GM23338 (cell line): ENCODE measurements around the gene DHRS12. TPM values are rescaled to one million over a fixed set of nuclear protein-coding genes. Genes with fewer than 3 reads are reported as not detected.

ENCODE experiments used
- ATAC-seq: fragments of 200-7000 bp; cut with Tn5 transposase; 3 replicates; pipeline ENCODE4 v1.9.1; 2020
- DNase-seq: peaks from one replicate; pipeline ENCODE4 v3.0.0-alpha.2; 2015; ENCODE audit warnings: low spot score
- H2AFZ ChIP-seq: fragments of 200-600 bp; sonication (generic); 2 replicates; pipeline ENCODE4 v1.8.0; 2016; ENCODE audit warnings: antibody characterized with exemption, mild to moderate bottlenecking, moderate library complexity
- H3F3A ChIP-seq: fragments of 200-600 bp; sonication (generic); replicated peaks from 2 replicates; pipeline ENCODE4 v1.8.0; 2017; ENCODE audit warnings: antibody characterized with exemption, mixed run types, low read depth
- H3K27ac ChIP-seq: fragments of 200-600 bp; sonication (generic); 2 replicates; pipeline ENCODE4 v1.6.1; 2016; ENCODE audit warnings: low read depth
- H3K27me3 ChIP-seq: fragments of 200-600 bp; sonication (generic); 2 replicates; pipeline ENCODE4 v1.8.0; 2016; ENCODE audit warnings: mild to moderate bottlenecking, mixed run types, moderate library complexity; ENCODE audit not compliant: insufficient read depth
- H3K36me3 ChIP-seq: fragments of 200-600 bp; sonication (generic); 2 replicates; pipeline ENCODE4 v1.8.0; 2016; ENCODE audit warnings: mild to moderate bottlenecking; ENCODE audit not compliant: insufficient read depth
- H3K4me1 ChIP-seq: fragments of 200-600 bp; sonication (generic); 2 replicates; pipeline ENCODE4 v1.8.0; 2016; ENCODE audit warnings: mild to moderate bottlenecking, moderate library complexity; ENCODE audit not compliant: insufficient read depth
- H3K4me2 ChIP-seq: fragments of 200-600 bp; sonication (generic); 2 replicates; pipeline ENCODE4 v1.7.1; 2017; ENCODE audit warnings: mixed run types
- H3K4me3 ChIP-seq: fragments of 200-600 bp; sonication (generic); 2 replicates; pipeline ENCODE4 v1.6.1; 2016; ENCODE audit warnings: mixed run types
- H3K79me2 ChIP-seq: fragments of 200-600 bp; sonication (generic); replicated peaks from 2 replicates; pipeline ENCODE4 v1.8.0; 2017; ENCODE audit warnings: mild to moderate bottlenecking; ENCODE audit not compliant: insufficient read depth
- H3K9me2 ChIP-seq: fragments of 200-600 bp; sonication (generic); 2 replicates; pipeline ENCODE4 v1.8.0; 2017; ENCODE audit not compliant: insufficient read depth
- H4K20me1 ChIP-seq: fragments of 200-600 bp; sonication (generic); replicated peaks from 2 replicates; pipeline ENCODE4 v1.8.0; 2017; ENCODE audit warnings: mild to moderate bottlenecking; ENCODE audit not compliant: insufficient read depth
- H3K27ac Mint-ChIP-seq: 2 replicates; pipeline ENCODE4 v1.8.0; 2020; ENCODE audit warnings: inconsistent platforms, mild to moderate bottlenecking, moderate library complexity, mixed read lengths
- H3K27me3 Mint-ChIP-seq: 3 replicates; pipeline ENCODE4 v1.8.0; 2022; ENCODE audit warnings: low read depth, mild to moderate bottlenecking, moderate library complexity, mixed read lengths, inconsistent platforms; ENCODE audit not compliant: insufficient read depth, poor library complexity
- H3K36me3 Mint-ChIP-seq: 3 replicates; pipeline ENCODE4 v1.8.0; 2021; ENCODE audit warnings: low read depth, mild to moderate bottlenecking, inconsistent platforms, moderate library complexity, mixed read lengths
- H3K4me1 Mint-ChIP-seq: 3 replicates; pipeline ENCODE4 v1.8.0; 2020; ENCODE audit warnings: mild to moderate bottlenecking, inconsistent platforms, mixed read lengths
- H3K4me3 Mint-ChIP-seq: 3 replicates; pipeline ENCODE4 v1.8.0; 2021; ENCODE audit warnings: moderate library complexity, mild to moderate bottlenecking, inconsistent platforms, mixed read lengths
- H3K9me3 Mint-ChIP-seq: 3 replicates; pipeline ENCODE4 v1.8.0; 2020; ENCODE audit warnings: moderate library complexity, mild to moderate bottlenecking, inconsistent platforms, mixed read lengths
- CREB1 ChIP-seq: fragments of 250-450 bp; sonication (Bioruptor Pico); IDR thresholded peaks from 2 replicates; pipeline ENCODE4 v1.5.0; 2020; ENCODE audit warnings: low read depth, mild to moderate bottlenecking, moderate library complexity
- EZH2 ChIP-seq: fragments of 200-600 bp; sonication (generic); IDR thresholded peaks from one replicate; pipeline ENCODE4 v1.8.0; 2017; ENCODE audit warnings: antibody characterized with exemption, mild to moderate bottlenecking, low read depth; ENCODE audit not compliant: unreplicated experiment
- EZH2phosphoT487 ChIP-seq: fragments of 200-600 bp; sonication (generic); IDR thresholded peaks from one replicate; pipeline ENCODE4 v1.8.1; 2018; ENCODE audit warnings: antibody characterized with exemption; ENCODE audit not compliant: unreplicated experiment
- JUNB ChIP-seq: IDR thresholded peaks from one replicate; pipeline ENCODE4 v1.6.1; 2016; ENCODE audit warnings: antibody characterized with exemption; ENCODE audit not compliant: unreplicated experiment
- NANOG ChIP-seq: IDR thresholded peaks from 2 replicates; pipeline ENCODE4 v1.6.1; 2016; ENCODE audit warnings: antibody characterized with exemption, borderline replicate concordance
- POLR2AphosphoS5 ChIP-seq: IDR thresholded peaks from 2 replicates; pipeline ENCODE4 v1.6.1; 2016; ENCODE audit warnings: antibody characterized with exemption, low read depth
- ZNF114 ChIP-seq: fragments of 250-450 bp; sonication (Bioruptor Pico); IDR thresholded peaks from 2 replicates; pipeline ENCODE4 v1.5.0; 2020; ENCODE audit warnings: mild to moderate bottlenecking, moderate library complexity
- ZNF331 ChIP-seq: fragments of 250-450 bp; sonication (Bioruptor Pico); IDR thresholded peaks from 2 replicates; pipeline ENCODE4 v1.5.0; 2020; ENCODE audit warnings: low read depth, mild to moderate bottlenecking, moderate library complexity
- polyA plus RNA-seq: library from polyadenylated mRNA; unstranded; fragments of >200 nt; fragmentation: Nextera tagmentation; extraction: Ambion mirVana; gene quantifications from 2 replicates; pipeline ENCODE4 v1.2.1, GENCODE V29; 2016
- total RNA-seq: library from RNA; depleted of rRNA; stranded (reverse); fragments of >200 nt; shearing (Covaris generic); gene quantifications from 2 replicates; pipeline ENCODE4 v1.2.3, GENCODE V29; 2014
- TF ChIP-seq, protein P1 (sequence below): IDR thresholded peaks from 2 replicates; pipeline ENCODE4 v1.6.1; 2016; ENCODE audit warnings: antibody characterized with exemption
- TF ChIP-seq, protein P2 (sequence below): IDR thresholded peaks from one replicate; pipeline ENCODE4 v1.6.1; 2018; ENCODE audit warnings: antibody characterized with exemption; ENCODE audit not compliant: unreplicated experiment
- TF ChIP-seq, protein P3 (sequence below): fragments of 250-450 bp; sonication (Bioruptor Pico); IDR thresholded peaks from 2 replicates; pipeline ENCODE4 v1.5.0; 2020; ENCODE audit warnings: mild to moderate bottlenecking, moderate library complexity

Gene DHRS12
- total and polyA plus RNA-seq, 2 experiments from 2014 or later, result 4.6 to 12.2 TPM

DNA sequence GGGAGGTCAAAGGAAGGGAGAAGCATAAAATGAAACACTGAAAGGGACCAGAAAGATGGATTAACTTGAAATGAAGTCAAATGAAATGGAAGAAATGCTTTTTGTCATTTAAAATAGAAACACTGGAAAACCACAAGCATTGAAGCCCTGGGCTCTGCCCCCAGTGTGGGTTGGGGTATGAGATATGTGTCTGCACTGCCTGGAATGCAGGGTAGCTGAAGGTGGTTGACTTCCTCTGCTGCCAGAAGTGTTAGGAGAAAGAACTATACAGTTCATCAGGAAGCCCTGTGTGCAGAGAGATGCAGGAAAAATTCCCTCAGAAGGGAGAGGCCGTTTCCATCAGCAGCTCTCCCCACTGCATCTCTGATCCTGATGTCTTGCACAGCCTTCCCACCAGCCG is 69.2 kb downstream of the DHRS12 start:
- no peaks in the 10 kb centered on the region for H3K9me3 Mint-ChIP-seq
- Histone ChIP-seq H3F3A (no peaks in the 10 kb centered on the region), H3K27ac (no peak overlapping the region), H2AFZ (no peak overlapping the region), H3K4me2 (no peak overlapping the region), H4K20me1 (peaks cover 6% of the 10 kb centered on the region; the same call in 1 of the 2 replicates), H3K4me1 (no peaks in the 10 kb centered on the region; the same call in 1 of the 2 replicates), H3K9me2 (no peaks in the 10 kb centered on the region), H3K79me2 (no peaks in the 10 kb centered on the region), H3K27me3 (no peaks in the 10 kb centered on the region), H3K36me3 (peaks cover 16% of the 10 kb centered on the region; the same call in 1 of the 2 replicates), H3K4me3 (no peak overlapping the region)
- H3K4me3 Mint-ChIP-seq, result no peak overlapping the region
- TF ChIP-seq NANOG (no peak), POLR2AphosphoS5 (no peak), JUNB (no peak), EZH2 (no peak), ZNF331 (no peak), EZH2phosphoT487 (no peak), CREB1 (CRISPR knock-in tag) (no peak), ZNF114 (no peak)
- TF ChIP-seq, protein P1, sequence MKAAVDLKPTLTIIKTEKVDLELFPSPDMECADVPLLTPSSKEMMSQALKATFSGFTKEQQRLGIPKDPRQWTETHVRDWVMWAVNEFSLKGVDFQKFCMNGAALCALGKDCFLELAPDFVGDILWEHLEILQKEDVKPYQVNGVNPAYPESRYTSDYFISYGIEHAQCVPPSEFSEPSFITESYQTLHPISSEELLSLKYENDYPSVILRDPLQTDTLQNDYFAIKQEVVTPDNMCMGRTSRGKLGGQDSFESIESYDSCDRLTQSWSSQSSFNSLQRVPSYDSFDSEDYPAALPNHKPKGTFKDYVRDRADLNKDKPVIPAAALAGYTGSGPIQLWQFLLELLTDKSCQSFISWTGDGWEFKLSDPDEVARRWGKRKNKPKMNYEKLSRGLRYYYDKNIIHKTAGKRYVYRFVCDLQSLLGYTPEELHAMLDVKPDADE, result no peak
- TF ChIP-seq, protein P2, sequence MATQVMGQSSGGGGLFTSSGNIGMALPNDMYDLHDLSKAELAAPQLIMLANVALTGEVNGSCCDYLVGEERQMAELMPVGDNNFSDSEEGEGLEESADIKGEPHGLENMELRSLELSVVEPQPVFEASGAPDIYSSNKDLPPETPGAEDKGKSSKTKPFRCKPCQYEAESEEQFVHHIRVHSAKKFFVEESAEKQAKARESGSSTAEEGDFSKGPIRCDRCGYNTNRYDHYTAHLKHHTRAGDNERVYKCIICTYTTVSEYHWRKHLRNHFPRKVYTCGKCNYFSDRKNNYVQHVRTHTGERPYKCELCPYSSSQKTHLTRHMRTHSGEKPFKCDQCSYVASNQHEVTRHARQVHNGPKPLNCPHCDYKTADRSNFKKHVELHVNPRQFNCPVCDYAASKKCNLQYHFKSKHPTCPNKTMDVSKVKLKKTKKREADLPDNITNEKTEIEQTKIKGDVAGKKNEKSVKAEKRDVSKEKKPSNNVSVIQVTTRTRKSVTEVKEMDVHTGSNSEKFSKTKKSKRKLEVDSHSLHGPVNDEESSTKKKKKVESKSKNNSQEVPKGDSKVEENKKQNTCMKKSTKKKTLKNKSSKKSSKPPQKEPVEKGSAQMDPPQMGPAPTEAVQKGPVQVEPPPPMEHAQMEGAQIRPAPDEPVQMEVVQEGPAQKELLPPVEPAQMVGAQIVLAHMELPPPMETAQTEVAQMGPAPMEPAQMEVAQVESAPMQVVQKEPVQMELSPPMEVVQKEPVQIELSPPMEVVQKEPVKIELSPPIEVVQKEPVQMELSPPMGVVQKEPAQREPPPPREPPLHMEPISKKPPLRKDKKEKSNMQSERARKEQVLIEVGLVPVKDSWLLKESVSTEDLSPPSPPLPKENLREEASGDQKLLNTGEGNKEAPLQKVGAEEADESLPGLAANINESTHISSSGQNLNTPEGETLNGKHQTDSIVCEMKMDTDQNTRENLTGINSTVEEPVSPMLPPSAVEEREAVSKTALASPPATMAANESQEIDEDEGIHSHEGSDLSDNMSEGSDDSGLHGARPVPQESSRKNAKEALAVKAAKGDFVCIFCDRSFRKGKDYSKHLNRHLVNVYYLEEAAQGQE, result no peak
- TF ChIP-seq, protein P3, sequence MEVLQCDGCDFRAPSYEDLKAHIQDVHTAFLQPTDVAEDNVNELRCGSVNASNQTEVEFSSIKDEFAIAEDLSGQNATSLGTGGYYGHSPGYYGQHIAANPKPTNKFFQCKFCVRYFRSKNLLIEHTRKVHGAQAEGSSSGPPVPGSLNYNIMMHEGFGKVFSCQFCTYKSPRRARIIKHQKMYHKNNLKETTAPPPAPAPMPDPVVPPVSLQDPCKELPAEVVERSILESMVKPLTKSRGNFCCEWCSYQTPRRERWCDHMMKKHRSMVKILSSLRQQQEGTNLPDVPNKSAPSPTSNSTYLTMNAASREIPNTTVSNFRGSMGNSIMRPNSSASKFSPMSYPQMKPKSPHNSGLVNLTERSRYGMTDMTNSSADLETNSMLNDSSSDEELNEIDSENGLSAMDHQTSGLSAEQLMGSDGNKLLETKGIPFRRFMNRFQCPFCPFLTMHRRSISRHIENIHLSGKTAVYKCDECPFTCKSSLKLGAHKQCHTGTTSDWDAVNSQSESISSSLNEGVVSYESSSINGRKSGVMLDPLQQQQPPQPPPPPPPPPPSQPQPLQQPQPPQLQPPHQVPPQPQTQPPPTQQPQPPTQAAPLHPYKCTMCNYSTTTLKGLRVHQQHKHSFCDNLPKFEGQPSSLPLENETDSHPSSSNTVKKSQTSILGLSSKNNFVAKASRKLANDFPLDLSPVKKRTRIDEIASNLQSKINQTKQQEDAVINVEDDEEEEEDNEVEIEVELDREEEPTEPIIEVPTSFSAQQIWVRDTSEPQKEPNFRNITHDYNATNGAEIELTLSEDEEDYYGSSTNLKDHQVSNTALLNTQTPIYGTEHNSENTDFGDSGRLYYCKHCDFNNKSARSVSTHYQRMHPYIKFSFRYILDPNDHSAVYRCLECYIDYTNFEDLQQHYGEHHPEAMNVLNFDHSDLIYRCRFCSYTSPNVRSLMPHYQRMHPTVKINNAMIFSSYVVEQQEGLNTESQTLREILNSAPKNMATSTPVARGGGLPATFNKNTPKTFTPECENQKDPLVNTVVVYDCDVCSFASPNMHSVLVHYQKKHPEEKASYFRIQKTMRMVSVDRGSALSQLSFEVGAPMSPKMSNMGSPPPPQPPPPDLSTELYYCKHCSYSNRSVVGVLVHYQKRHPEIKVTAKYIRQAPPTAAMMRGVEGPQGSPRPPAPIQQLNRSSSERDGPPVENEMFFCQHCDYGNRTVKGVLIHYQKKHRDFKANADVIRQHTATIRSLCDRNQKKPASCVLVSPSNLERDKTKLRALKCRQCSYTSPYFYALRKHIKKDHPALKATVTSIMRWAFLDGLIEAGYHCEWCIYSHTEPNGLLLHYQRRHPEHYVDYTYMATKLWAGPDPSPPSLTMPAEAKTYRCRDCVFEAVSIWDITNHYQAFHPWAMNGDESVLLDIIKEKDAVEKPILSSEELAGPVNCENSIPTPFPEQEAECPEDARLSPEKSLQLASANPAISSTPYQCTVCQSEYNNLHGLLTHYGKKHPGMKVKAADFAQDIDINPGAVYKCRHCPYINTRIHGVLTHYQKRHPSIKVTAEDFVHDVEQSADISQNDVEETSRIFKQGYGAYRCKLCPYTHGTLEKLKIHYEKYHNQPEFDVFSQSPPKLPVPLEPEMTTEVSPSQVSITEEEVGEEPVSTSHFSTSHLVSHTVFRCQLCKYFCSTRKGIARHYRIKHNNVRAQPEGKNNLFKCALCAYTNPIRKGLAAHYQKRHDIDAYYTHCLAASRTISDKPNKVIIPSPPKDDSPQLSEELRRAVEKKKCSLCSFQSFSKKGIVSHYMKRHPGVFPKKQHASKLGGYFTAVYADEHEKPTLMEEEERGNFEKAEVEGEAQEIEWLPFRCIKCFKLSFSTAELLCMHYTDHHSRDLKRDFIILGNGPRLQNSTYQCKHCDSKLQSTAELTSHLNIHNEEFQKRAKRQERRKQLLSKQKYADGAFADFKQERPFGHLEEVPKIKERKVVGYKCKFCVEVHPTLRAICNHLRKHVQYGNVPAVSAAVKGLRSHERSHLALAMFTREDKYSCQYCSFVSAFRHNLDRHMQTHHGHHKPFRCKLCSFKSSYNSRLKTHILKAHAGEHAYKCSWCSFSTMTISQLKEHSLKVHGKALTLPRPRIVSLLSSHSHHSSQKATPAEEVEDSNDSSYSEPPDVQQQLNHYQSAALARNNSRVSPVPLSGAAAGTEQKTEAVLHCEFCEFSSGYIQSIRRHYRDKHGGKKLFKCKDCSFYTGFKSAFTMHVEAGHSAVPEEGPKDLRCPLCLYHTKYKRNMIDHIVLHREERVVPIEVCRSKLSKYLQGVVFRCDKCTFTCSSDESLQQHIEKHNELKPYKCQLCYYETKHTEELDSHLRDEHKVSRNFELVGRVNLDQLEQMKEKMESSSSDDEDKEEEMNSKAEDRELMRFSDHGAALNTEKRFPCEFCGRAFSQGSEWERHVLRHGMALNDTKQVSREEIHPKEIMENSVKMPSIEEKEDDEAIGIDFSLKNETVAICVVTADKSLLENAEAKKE (CRISPR knock-in tag), result no peak
- H3K36me3 Mint-ChIP-seq, result peaks cover 17% of the 10 kb centered on the region
- H3K4me1 Mint-ChIP-seq, result peaks cover 8% of the 10 kb centered on the region
- H3K27me3 Mint-ChIP-seq, result peaks cover 4% of the 10 kb centered on the region
- no peak overlapping the region for H3K27ac Mint-ChIP-seq
- DNase-seq (no peak), ATAC-seq (no peak)
